A172 (cell line): ENCODE results near the gene MAP1LC3A. TPM values are rescaled to one million over a fixed set of nuclear protein-coding genes. Genes with fewer than 3 reads are reported as not detected.

ENCODE experiments used
- DNase-seq: peaks from one replicate; pipeline ENCODE4 v3.0.0-alpha.2; 2015; ENCODE audit warnings: low spot score
- total RNA-seq: library from RNA; depleted of rRNA; stranded (reverse); fragments of >200 nt; shearing (Covaris generic); gene quantifications from 2 replicates; pipeline ENCODE4 v1.2.3, GENCODE V29; 2014

Gene MAP1LC3A
- total RNA-seq, 1 experiment from 2014 or later, result 27.6 TPM

- DNase-seq, result no peak
Measured at GRCh38 chr20:34575756-34576155, 17.2 kb downstream of the MAP1LC3A start.

GRCh38 chr20:34577061-34577460 is 18.5 kb downstream of the MAP1LC3A start:
- DNase-seq, result no peak

- no peak for DNase-seq
Measured at GRCh38 chr20:34578025-34578424, 19.5 kb downstream of the MAP1LC3A start.

- DNase-seq, result no peak
Measured at GRCh38 chr20:34578521-34578920, 20.0 kb downstream of the MAP1LC3A start.

GRCh38 chr20:34579191-34579978 is 20.9 kb downstream of the MAP1LC3A start:
- DNase-seq, result peak; percentile 85

GRCh38 chr20:34579979-34580940 is 21.7 kb downstream of the MAP1LC3A start:
- DNase-seq, result peak; percentile 26

- DNase-seq, result peak; percentile 58
Measured at GRCh38 chr20:34581341-34582184, 23.0 kb downstream of the MAP1LC3A start.

- no peak for DNase-seq
Measured at GRCh38 chr20:34582221-34582620, 23.7 kb downstream of the MAP1LC3A start.

GRCh38 chr20:34582911-34583310 is 24.4 kb downstream of the MAP1LC3A start:
- no peak for DNase-seq

GRCh38 chr20:34583544-34583943 is 25.0 kb downstream of the MAP1LC3A start:
- no peak for DNase-seq

- DNase-seq, result no peak
Measured at GRCh38 chr20:34585019-34585418, 26.5 kb downstream of the MAP1LC3A start.

GRCh38 chr20:34586488-34587163 is 28.1 kb downstream of the MAP1LC3A start:
- DNase-seq, result no peak

- DNase-seq, result no peak
Measured at GRCh38 chr20:34595377-34596184, 37.1 kb downstream of the MAP1LC3A start.

GRCh38 chr20:34600892-34601653 is 42.6 kb downstream of the MAP1LC3A start:
- no peak for DNase-seq

- DNase-seq, result no peak
Measured at GRCh38 chr20:34604980-34605788, 46.7 kb downstream of the MAP1LC3A start.

GRCh38 chr20:34607066-34607465 is 48.5 kb downstream of the MAP1LC3A start:
- no peak for DNase-seq
